CD1c-positive myeloid dendritic cell (primary cell): ENCODE data around the gene ADAMTS17.

Source experiments
- DNase-seq: peaks from one replicate; pipeline ENCODE4 v3.0.0-alpha.2; 2016; ENCODE audit errors: extremely low spot score

The ADAMTS17 gene

DNA sequence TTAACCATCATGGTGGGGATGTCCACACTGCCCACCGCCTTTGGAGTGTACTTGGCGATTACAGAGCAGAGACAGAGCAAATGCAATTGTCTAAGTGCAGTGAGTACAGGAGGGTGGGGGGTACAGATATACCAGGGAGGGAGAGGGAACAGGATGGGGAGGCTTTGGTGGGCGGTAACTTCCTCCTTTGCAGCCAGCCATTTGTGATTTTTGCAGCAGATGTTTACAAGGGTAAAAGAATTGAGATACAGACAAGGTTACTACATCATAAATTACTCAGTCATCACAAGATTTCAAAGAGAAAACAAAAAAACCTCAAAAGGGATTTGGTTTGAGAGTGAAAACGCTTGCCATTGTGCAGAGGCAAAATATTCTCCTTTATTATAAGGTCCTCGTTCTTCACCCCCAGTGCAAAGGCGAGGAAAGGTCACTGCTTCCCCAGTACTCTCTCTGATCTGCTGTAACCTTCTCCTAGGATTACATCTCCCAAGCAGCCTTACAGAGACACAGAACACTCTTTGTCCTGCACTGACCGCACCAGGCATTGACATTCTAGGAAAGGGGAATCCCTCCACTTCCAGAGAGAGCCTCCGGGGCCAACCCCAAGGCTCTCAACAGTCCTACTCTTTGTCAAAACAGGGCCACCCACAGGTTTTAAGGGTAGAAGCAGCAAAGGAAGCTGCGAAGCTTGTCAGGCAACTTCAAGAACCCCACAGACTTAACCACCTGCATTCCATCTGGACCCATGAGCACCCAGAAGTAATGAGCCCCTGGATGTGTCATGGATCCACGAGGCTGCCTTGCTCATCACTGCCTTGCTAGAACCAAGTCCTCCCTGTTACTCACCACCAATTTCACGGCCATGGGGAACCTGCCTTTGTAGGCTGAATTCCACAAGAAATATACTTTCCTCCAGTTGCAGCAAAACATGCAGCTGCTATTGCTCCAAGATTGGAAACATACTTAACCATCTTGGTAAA lies 117.3 kb downstream of the ADAMTS17 start:
- DNase-seq, result no peak

- no peak for DNase-seq
These were observed 119.4 kb downstream of the ADAMTS17 start for GRCh38 chr15:100222349-100222715.

GRCh38 chr15:100221471-100222348 lies 120.1 kb downstream of the ADAMTS17 start:
- DNase-seq, result no peak

- DNase-seq, result no peak
These were observed 121.6 kb downstream of the ADAMTS17 start for GRCh38 chr15:100220058-100220768.

DNA sequence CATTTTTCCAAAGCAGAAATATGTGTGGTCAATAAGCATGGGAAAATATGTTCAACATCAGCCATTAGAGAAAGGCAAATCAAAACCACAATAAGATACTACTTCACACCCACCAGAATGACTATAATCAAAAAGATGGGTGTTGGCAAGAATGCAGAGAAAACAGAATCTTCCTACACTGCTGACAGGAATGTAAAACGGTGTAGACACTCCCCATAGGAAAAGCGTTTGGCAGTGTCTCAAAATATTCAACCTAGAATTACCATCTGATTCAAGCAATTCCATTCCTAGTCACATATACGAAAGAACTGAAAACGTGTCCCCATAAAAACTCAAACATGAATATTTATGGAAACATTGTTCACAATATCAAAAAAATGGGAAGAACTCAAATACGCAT lies 123.3 kb downstream of the ADAMTS17 start:
- no peak for DNase-seq

GRCh38 chr15:100216182-100216581 lies 125.6 kb downstream of the ADAMTS17 start:
- no peak for DNase-seq

DNA sequence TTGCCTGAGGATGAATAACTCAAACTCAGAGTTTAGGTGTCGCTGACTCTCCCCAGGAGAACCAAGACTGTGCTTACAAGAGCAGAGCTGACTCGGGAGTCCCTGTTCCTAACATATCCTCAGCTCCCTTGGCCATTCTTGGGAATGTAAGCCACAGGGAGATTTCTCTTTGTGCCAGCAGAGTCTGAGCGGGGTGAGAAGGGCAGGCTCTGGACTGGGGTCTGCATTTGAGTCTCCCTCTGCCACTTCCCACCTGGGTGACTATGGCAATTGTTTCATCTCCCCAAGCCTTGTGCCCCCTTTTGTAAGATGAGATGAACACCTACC lies 126.0 kb downstream of the ADAMTS17 start:
- no peak for DNase-seq

GRCh38 chr15:100215031-100215842 lies 126.5 kb downstream of the ADAMTS17 start:
- no peak for DNase-seq

DNA sequence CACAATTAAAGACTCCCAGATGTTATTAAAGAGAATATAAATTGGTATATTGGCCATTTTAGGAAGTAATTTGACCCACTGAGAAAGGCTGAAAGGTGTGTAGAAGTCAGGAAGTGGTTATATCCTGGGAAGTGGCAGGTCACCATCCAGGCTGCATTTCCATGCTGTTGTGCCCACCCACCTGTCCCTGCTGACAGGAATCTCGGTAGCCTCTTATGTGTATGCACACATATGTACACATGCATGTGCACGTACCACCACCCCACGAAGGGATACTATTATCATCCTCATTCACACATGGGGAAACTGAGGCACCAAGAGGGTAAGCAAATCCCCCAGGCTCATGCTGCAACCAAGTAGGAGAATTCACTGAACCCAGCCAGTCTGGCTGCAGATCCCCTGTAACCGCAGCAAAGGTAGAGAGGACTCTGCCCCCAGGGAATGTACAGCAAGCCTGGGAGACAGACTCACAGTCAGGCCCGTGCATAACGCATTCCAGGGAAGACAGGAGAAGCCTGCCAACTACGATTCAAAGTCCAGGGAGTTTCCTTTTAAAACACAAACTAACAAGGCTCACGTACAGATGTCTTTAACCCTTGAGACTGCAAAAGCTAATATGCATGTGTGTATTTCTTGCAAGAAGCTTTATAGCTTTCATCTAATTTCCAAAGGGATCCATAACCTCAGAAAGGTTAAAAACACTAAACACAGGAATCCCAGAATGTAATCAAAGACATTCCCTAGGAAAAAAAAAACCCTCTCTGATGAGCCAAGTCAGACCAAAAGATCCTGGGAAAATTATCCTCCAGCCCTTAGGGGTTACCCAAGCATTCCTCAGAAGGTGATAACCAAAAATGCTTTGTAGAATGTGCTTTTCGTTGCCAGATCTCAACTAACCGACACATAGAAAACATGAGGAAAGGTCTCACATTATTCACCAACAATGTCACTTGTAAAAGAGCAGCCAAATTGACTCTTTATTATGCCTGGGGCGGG lies 129.6 kb downstream of the ADAMTS17 start:
- DNase-seq, result no peak

DNA sequence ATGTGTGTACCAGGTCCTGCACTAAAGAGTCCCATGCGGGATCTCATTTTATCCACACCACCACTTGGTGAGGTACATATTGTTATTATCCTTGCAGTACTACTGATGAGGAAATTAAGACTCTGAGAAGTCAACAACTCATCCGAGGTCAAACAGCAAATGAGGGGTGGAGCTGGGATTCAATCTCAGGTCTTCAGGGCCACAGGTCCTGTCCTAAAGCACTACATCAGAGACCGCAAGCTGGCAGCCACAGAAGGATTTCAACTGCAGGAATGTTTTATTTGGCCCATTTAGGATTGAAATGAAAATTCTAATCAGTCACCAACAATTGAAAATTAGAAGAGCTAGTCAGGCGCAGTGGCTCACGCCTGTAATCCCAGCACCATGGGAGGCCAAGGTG lies 131.4 kb downstream of the ADAMTS17 start:
- DNase-seq, result no peak

- no peak for DNase-seq
These were observed 132.7 kb downstream of the ADAMTS17 start for GRCh38 chr15:100208921-100209603.

DNA sequence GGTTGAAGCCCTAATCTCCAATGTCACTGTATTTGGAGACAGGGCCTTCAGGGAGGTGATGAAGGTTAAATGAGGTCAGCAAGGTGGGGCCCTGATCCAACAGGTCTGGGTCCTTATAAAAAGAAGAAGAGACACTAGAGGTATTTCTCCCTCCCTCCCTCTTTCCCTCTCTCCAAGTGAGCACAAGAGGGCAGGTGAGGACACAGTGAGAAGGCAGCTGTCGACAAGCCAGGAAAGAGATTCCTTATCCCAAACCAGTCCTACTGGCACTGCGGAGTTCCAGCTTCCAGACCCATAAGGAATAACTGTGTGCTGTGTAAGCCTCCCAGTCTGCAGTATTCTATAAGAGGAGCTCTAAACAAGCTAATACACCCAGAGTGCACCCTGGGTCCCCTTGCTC lies 134.7 kb downstream of the ADAMTS17 start:
- no peak for DNase-seq

DNA sequence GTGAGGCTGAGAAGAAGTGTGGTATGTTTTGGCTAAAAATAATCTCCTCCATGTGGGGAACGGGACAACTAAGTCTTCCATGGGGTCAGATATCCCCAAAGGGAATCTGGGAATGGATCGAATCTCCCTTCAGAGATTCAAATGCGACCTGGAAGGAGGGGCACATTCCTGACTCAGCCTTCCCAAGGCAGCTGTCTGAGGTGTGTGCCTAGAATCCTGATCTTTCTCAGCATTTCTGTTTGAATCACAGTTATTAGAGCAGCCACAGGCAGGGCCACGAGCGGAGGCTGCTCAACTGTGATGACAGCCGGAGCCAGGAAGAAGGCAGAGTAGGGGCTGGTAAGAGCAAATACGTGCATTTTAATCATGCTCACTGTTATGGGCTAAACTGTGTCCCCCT lies 135.1 kb downstream of the ADAMTS17 start:
- DNase-seq, result no peak

- DNase-seq, result no peak
These were observed 136.1 kb downstream of the ADAMTS17 start for GRCh38 chr15:100205549-100206295.

DNA sequence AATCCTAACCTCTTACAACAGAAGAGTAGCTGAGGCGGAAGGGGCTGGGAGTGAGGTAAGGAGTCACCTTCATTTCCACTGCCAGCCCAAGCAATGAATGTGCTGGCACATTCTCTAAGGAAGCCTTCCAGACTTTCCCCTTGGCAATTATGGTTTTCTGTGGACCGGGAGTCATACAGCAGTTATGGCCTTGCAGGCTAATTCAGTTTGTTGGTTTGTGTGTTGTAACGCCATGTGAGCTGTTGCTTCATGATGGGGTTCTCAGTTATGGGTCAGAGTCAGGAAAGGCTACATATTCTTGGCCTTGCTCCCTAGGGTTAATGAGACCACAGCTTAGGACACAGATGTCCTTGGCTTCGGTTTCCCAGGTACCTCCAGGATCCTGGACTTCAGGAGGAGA lies 137.0 kb downstream of the ADAMTS17 start:
- no peak for DNase-seq

GRCh38 chr15:100204211-100204610 lies 137.6 kb downstream of the ADAMTS17 start:
- no peak for DNase-seq

DNA sequence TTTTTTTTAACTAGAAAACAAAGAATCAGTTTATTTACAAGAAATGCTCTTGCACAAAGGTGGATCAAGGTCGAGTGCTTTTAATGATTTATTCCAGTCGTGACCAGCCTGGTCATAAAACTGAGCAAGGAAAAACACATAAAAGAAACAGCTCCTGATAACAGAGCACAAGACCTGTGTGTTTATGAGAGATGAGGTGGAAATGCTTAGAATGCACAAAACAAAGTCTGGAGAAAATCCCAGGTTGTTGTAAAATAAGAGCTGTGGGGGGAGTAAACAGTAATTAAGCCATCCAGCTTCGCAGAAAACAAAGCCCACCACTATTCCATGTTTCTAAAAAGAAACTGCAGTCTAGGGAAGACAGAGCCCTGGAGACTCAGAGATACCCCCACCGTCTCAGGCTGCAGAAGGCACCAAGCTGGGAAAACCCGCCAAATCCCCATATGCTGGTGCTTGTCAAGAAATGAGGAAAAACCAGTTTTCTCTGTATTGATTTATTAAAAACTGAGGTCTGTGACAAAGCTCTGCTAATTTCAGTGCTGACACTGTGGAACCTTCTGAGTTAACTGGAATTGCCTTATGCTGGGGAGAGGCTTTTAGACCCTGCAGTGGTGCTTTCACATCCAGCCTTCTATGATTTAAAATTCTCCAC lies 139.3 kb downstream of the ADAMTS17 start:
- DNase-seq, result no peak
